Trophoblast cell (in vitro differentiated cells and primary cell): ENCODE data around the gene GTF3C1.

Source experiments
- DNase-seq, 2 donors: peaks; one replicate each; pipeline ENCODE4 v3.0.0-alpha.2; 2016
- H2AFZ ChIP-seq: 2 replicates; pipeline ENCODE4 v1.6.1; 2013; ENCODE audit warnings: low read length, moderate library complexity, mild to moderate bottlenecking; ENCODE audit not compliant: insufficient read depth, poor library complexity
- H2AK5ac ChIP-seq: 2 replicates; pipeline ENCODE4 v1.6.1; 2013; ENCODE audit warnings: mild to moderate bottlenecking, low read length
- H2BK120ac ChIP-seq: 2 replicates; pipeline ENCODE4 v1.6.1; 2013; ENCODE audit warnings: low read length, mild to moderate bottlenecking, moderate library complexity; ENCODE audit not compliant: insufficient read depth, poor library complexity
- H2BK12ac ChIP-seq: 2 replicates; pipeline ENCODE4 v1.6.1; 2013; ENCODE audit warnings: mild to moderate bottlenecking, low read length, moderate library complexity
- H2BK5ac ChIP-seq: 2 replicates; pipeline ENCODE4 v1.6.1; 2013; ENCODE audit warnings: low read length, low read depth, moderate library complexity, mild to moderate bottlenecking; ENCODE audit not compliant: poor library complexity
- H3K14ac ChIP-seq: 2 replicates; pipeline ENCODE4 v1.6.1; 2013; ENCODE audit warnings: mild to moderate bottlenecking, low read length
- H3K18ac ChIP-seq: 2 replicates; pipeline ENCODE4 v1.6.1; 2013; ENCODE audit warnings: mild to moderate bottlenecking, low read length
- H3K23ac ChIP-seq: 2 replicates; pipeline ENCODE4 v1.6.1; 2013; ENCODE audit warnings: low read length
- H3K27ac ChIP-seq: 2 replicates; pipeline ENCODE4 v1.5.1; 2013; ENCODE audit warnings: low read depth, mild to moderate bottlenecking, inconsistent platforms, low read length, moderate library complexity
- H3K27me3 ChIP-seq: 2 replicates; pipeline ENCODE4 v1.6.1; 2013; ENCODE audit warnings: inconsistent platforms, mild to moderate bottlenecking, low read length, moderate library complexity; ENCODE audit not compliant: insufficient read depth
- H3K36me3 ChIP-seq, 2 experiments: 1 replicate in 1 of 2; 2 replicates in 1 of 2; pipeline ENCODE4 v1.6.1; 2013; ENCODE audit warnings: low read length in 2 of 2, mild to moderate bottlenecking in 2 of 2, moderate library complexity in 1 of 2; ENCODE audit not compliant: insufficient read depth in 2 of 2, control insufficient read depth in 1 of 2
- H3K4ac ChIP-seq: 2 replicates; pipeline ENCODE4 v1.6.1; 2013; ENCODE audit warnings: low read depth, mild to moderate bottlenecking, low read length, moderate library complexity
- H3K4me1 ChIP-seq, 2 experiments: 1 replicate in 1 of 2; 2 replicates in 1 of 2; pipeline ENCODE4 v1.6.1; 2013; ENCODE audit warnings: low read length in 2 of 2, mild to moderate bottlenecking in 2 of 2, moderate library complexity in 1 of 2; ENCODE audit not compliant: insufficient read depth in 2 of 2, control insufficient read depth in 1 of 2
- H3K4me2 ChIP-seq: 2 replicates; pipeline ENCODE4 v1.6.1; 2013; ENCODE audit warnings: inconsistent platforms, mild to moderate bottlenecking, low read length, moderate library complexity
- H3K4me3 ChIP-seq: 2 replicates; pipeline ENCODE4 v1.5.1; 2013; ENCODE audit warnings: mild to moderate bottlenecking, low read depth, low read length, inconsistent platforms
- H3K79me1 ChIP-seq: one replicate; pipeline ENCODE4 v1.6.1; 2013; ENCODE audit warnings: low read length
- H3K79me2 ChIP-seq: 2 replicates; pipeline ENCODE4 v1.6.1; 2013; ENCODE audit warnings: low read length, mild to moderate bottlenecking; ENCODE audit not compliant: control insufficient read depth, insufficient read depth, poor library complexity
- H3K9ac ChIP-seq: 2 replicates; pipeline ENCODE4 v1.6.1; 2013; ENCODE audit warnings: mild to moderate bottlenecking, low read length
- H3K9me3 ChIP-seq: 2 replicates; pipeline ENCODE4 v1.6.1; 2013; ENCODE audit warnings: low read depth, mild to moderate bottlenecking, control low read depth, inconsistent platforms, low read length; ENCODE audit not compliant: insufficient read depth
- H4K12ac ChIP-seq: 2 replicates; pipeline ENCODE4 v1.6.1; 2013; ENCODE audit warnings: low read depth, mild to moderate bottlenecking, low read length, moderate library complexity
- H4K8ac ChIP-seq: 2 replicates; pipeline ENCODE4 v1.6.1; 2013; ENCODE audit warnings: low read depth, mild to moderate bottlenecking, low read length, moderate library complexity
- H4K91ac ChIP-seq: one replicate; pipeline ENCODE4 v1.6.1; 2013; ENCODE audit warnings: low read depth, mild to moderate bottlenecking, low read length, moderate library complexity
- WGBS: extraction: QIAGEN DNeasy Blood & Tissue Kit; methylation state at CpG from one replicate; pipeline ENCODE4 v1.1.7; 2013; ENCODE audit warnings: missing lambda C conversion rate; ENCODE audit not compliant: insufficient read length, insufficient coverage; ENCODE audit errors: extremely low coverage; 5-methylcytosine and 5-hydroxymethylcytosine counted together

The GTF3C1 gene

DNA sequence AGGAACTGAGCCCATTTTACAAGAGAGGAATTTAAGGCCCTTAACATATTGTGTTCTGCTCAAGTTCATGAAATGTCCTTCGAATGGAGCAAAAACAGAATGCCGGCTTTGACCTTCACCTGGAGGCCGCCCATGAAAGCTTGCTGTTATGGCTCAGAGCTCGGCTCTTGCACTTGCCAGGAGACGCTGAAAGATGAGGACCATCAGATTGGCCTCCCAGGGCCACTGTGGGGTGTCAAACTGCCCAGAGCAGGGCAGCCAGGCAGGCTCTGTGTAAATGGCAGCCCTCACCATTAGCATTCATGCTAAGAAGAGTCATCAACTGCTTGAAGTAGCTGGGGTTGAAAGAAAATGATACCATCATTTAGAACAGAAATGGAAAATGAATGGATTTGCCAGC is 108.4 kb downstream of the GTF3C1 start:
- Histone ChIP-seq H4K91ac (no peak overlapping the region), H3K4me2 (no peak overlapping the region), H3K4ac (no peak overlapping the region), H3K23ac (no peak overlapping the region), H4K12ac (no peak overlapping the region), H3K27me3 (no peaks in the 10 kb centered on the region), H2BK12ac (no peak overlapping the region), H4K8ac (no peak overlapping the region), H3K79me2 (no peaks in the 10 kb centered on the region), H3K4me1 (no peaks in the 10 kb centered on the region), H3K4me3 (no peak overlapping the region), H2BK120ac (no peak overlapping the region), H3K14ac (no peak overlapping the region), H3K36me3 (no peaks in the 10 kb centered on the region), H2BK5ac (no peak overlapping the region), H2AK5ac (no peak overlapping the region), H3K27ac (no peak overlapping the region), H3K79me1 (no peaks in the 10 kb centered on the region), H3K9ac (no peak overlapping the region), H3K18ac (no peak overlapping the region), H2AFZ (no peak overlapping the region), H3K9me3 (peaks cover 18% of the 10 kb centered on the region)
- no CpG with 5 or more reads among the region's 5 CpGs for WGBS
- no peak for DNase-seq

DNA sequence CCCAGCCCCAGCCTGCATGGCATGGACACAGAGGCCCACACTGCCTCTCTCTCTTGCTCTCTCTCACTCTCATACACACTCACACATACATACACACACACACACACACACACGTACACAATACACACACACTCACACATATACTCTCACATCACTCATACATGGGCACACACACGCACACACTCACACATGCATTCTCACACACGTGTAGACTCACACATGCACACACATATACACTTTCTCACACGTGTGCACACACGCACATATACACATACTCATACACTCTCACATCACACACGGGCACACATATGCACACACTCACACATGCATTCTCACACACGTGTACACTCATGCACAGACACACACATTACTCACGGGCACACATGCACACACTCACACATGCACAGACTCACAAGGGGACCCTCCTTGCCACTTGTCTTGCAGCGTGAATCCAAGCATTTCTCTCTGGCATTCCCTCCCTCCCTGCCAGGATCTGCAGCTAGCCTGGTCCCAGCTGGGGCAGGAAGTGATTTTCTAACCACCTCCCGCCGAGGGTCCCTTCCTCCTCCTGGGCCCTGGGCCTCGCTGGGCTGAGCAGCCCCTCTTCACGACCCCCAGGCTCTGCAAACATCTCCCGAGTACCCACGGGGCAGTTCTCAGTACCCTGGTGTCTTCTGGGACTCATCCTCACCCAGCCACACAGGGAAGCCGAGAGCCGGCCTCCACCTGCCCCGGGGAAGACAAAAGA is 110.3 kb downstream of the GTF3C1 start:
- no CpG with 5 or more reads among the region's 18 CpGs for WGBS
- Histone ChIP-seq H3K9ac (no peak overlapping the region), H3K9me3 (peaks cover 8% of the 10 kb centered on the region), H4K12ac (no peak overlapping the region), H3K79me2 (no peaks in the 10 kb centered on the region), H3K18ac (no peak overlapping the region), H4K91ac (no peak overlapping the region), H2BK120ac (no peak overlapping the region), H3K14ac (no peak overlapping the region), H2AFZ (no peak overlapping the region), H4K8ac (no peak overlapping the region), H3K27me3 (no peaks in the 10 kb centered on the region), H2BK12ac (no peak overlapping the region), H3K79me1 (no peaks in the 10 kb centered on the region), H2AK5ac (no peak overlapping the region), H3K4ac (no peak overlapping the region), H3K23ac (no peak overlapping the region), H3K4me1 (no peaks in the 10 kb centered on the region), H3K36me3 (no peaks in the 10 kb centered on the region), H2BK5ac (no peak overlapping the region), H3K4me3 (no peak overlapping the region), H3K27ac (no peak overlapping the region), H3K4me2 (no peak overlapping the region)
- no peak for DNase-seq

DNA sequence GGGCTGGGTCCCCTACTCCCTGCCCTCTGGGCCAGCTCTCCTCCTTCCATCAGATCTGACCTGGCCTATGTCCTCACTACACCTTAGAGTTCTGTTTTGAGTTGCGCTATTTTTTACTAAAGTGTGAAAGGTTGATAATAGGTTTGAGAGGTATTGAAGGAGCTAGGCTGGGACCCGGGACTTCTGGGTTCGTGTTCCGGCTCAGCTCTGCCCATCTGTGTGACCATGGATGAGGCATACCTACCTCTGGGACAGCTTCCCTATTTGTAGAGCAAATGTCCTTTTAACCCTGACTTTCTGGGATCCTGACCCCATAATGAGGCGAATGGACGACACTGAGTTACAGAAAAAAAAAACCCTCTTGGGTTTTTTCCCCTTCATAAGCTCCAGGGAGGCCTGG is 111.8 kb downstream of the GTF3C1 start:
- Histone ChIP-seq H3K4me3 (no peak overlapping the region), H3K4me1 (peaks cover 2 to 4% of the 10 kb centered on the region in 2 experiments), H3K14ac (no peak overlapping the region), H3K18ac (no peak overlapping the region), H3K4me2 (no peak overlapping the region), H4K91ac (no peak overlapping the region), H3K9ac (no peak overlapping the region), H3K36me3 (no peaks in the 10 kb centered on the region), H3K23ac (no peak overlapping the region), H4K12ac (no peak overlapping the region), H3K79me2 (no peaks in the 10 kb centered on the region), H3K9me3 (peaks cover 1% of the 10 kb centered on the region), H2BK12ac (no peak overlapping the region), H2BK120ac (no peak overlapping the region), H2BK5ac (no peak overlapping the region), H2AK5ac (no peak overlapping the region), H3K27ac (no peak overlapping the region), H4K8ac (no peak overlapping the region), H3K4ac (no peak overlapping the region), H2AFZ (no peak overlapping the region), H3K79me1 (no peaks in the 10 kb centered on the region), H3K27me3 (no peaks in the 10 kb centered on the region)
- DNase-seq = no peak
- no CpG with 5 or more reads among the region's 6 CpGs for WGBS

DNA sequence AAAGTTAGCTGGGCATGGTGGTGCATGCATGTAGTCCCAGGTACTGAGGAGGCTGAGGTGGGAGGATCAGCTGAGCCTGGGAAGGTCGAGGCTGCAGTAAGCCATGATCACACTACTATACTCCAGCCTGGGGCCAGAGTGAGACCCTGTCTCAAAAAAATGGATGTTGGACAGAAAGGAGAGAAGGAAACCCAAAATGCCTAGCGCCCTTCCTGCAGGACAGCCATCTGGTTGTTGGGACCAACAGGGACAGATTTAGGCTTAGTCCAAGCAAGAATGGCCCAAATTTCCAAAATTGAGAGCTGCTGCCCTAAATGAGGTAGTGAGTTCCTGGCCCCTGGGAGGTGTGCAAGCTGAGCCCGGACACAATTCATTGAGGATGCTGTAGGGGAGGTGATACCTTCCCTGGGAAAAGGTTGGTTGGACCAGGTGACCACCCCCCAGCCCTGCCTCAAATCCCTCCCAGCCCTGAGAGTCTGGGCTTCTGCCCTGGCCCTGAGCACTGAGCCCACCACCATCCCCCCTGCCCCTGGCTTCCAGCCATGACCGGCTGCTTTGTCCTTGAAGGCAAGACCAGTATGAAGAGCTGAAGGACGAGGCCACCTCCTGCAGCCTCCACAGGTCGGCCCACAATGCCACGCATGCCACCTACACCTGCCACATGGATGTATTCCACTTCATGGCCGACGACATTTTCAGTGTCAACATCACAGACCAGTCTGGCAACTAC is 112.6 kb downstream of the GTF3C1 start:
- no peak overlapping the region for H2BK12ac ChIP-seq
- H2AK5ac ChIP-seq = no peak overlapping the region
- H2BK120ac ChIP-seq = no peak overlapping the region
- H3K79me2 ChIP-seq = peaks cover 2% of the 10 kb centered on the region
- H4K8ac ChIP-seq = no peak overlapping the region
- no peaks in the 10 kb centered on the region for H3K36me3 ChIP-seq
- H3K18ac ChIP-seq = no peak overlapping the region
- H3K4me1 ChIP-seq = peaks cover 9 to 12% of the 10 kb centered on the region in 2 experiments
- H3K79me1 ChIP-seq = no peaks in the 10 kb centered on the region
- no peak overlapping the region for H2AFZ ChIP-seq
- DNase-seq = no peak
- WGBS = no CpG with 5 or more reads among the region's 9 CpGs
- H3K9me3 ChIP-seq = no peaks in the 10 kb centered on the region
- no peak overlapping the region for H3K4ac ChIP-seq
- no peak overlapping the region for H2BK5ac ChIP-seq
- H4K91ac ChIP-seq = no peak overlapping the region
- no peak overlapping the region for H3K4me2 ChIP-seq
- H3K9ac ChIP-seq = no peak overlapping the region
- H3K23ac ChIP-seq = no peak overlapping the region
- H3K27ac ChIP-seq = no peak overlapping the region
- H4K12ac ChIP-seq = no peak overlapping the region
- H3K27me3 ChIP-seq = no peaks in the 10 kb centered on the region
- H3K4me3 ChIP-seq = no peak overlapping the region
- H3K14ac ChIP-seq = no peak overlapping the region
